ENCODE results near the gene GABARAPL1.

Gene GABARAPL1

GRCh38 chr12:10212739-10213131, at the start of gene GABARAPL1:
Gene GABARAPL1, plus strand, starts transcription at chr12:10212877. Its CDS starts 253 bp downstream, at chr12:10213130.
- no peaks in the 10 kb centered on the region for H3K27me3 ChIP-seq (ENCODE audit: control insufficient read depth in 5 of 5, insufficient read depth in 4 of 5, low read length in 5 of 5)
- peaks cover 0 to 2% (median 0%) of the 10 kb centered on the region in 5 donors for H3K36me3 ChIP-seq (ENCODE audit: control insufficient read depth in 5 of 5, insufficient read depth in 5 of 5, low read length in 5 of 5)
- peak within 1 kb of the TSS; percentile 99 for H3K27ac ChIP-seq (ENCODE audit: low read depth, low read length)
- H3K4me3 ChIP-seq (ENCODE audit: low read depth in 1 of 5, low read length in 5 of 5), result peak within 1 kb of the TSS; percentile 77 to 99 (median 98)
- H3K4me1 ChIP-seq (ENCODE audit: control insufficient read depth in 5 of 5, insufficient read depth in 5 of 5, low read length in 5 of 5), result peaks cover 0 to 28% (median 19%) of the 10 kb centered on the region in 5 donors
- H3K9ac ChIP-seq (ENCODE audit: low read length in 5 of 5), result peak within 1 kb of the TSS; percentile 91 to 99 (median 96)
- H3K9me3 ChIP-seq (ENCODE audit: control insufficient read depth in 5 of 5, low read length in 5 of 5), result no peaks in the 10 kb centered on the region

- Histone ChIP-seq H3K9ac (ENCODE audit: low read length in 5 of 5) (no peak overlapping the region), H3K27me3 (ENCODE audit: control insufficient read depth in 5 of 5, insufficient read depth in 4 of 5, low read length in 5 of 5) (no peaks in the 10 kb centered on the region), H3K9me3 (ENCODE audit: control insufficient read depth in 5 of 5, low read length in 5 of 5) (no peaks in the 10 kb centered on the region), H3K4me3 (ENCODE audit: low read depth in 1 of 5, low read length in 5 of 5) (no peak overlapping the region), H3K36me3 (ENCODE audit: control insufficient read depth in 5 of 5, insufficient read depth in 5 of 5, low read length in 5 of 5) (no peaks in the 10 kb centered on the region), H3K4me1 (ENCODE audit: control insufficient read depth in 5 of 5, insufficient read depth in 5 of 5, low read length in 5 of 5) (peaks cover 0 to 18% (median 3%) of the 10 kb centered on the region in 5 donors), H3K27ac (ENCODE audit: low read depth, low read length) (no peak overlapping the region)
Observed at GRCh38 chr12:10163084-10163483, 49.6 kb upstream of the GABARAPL1 start.

GRCh38 chr12:10165421-10165820, 47.3 kb upstream of the GABARAPL1 start:
- H3K36me3 ChIP-seq (ENCODE audit: control insufficient read depth in 5 of 5, insufficient read depth in 5 of 5, low read length in 5 of 5), result no peaks in the 10 kb centered on the region
- H3K27ac ChIP-seq (ENCODE audit: low read depth, low read length), result no peak overlapping the region
- H3K9ac ChIP-seq (ENCODE audit: low read length in 5 of 5), result no peak overlapping the region
- H3K4me1 ChIP-seq (ENCODE audit: control insufficient read depth in 5 of 5, insufficient read depth in 5 of 5, low read length in 5 of 5), result peaks cover 0 to 18% (median 3%) of the 10 kb centered on the region in 5 donors
- H3K4me3 ChIP-seq (ENCODE audit: low read depth in 1 of 5, low read length in 5 of 5), result no peak overlapping the region
- no peaks in the 10 kb centered on the region for H3K9me3 ChIP-seq (ENCODE audit: control insufficient read depth in 5 of 5, low read length in 5 of 5)
- no peaks in the 10 kb centered on the region for H3K27me3 ChIP-seq (ENCODE audit: control insufficient read depth in 5 of 5, insufficient read depth in 4 of 5, low read length in 5 of 5)

- Histone ChIP-seq H3K4me1 (ENCODE audit: control insufficient read depth in 5 of 5, insufficient read depth in 5 of 5, low read length in 5 of 5) (peaks cover 0 to 14% (median 3%) of the 10 kb centered on the region in 5 donors), H3K9ac (ENCODE audit: low read length in 5 of 5) (no peak overlapping the region), H3K9me3 (ENCODE audit: control insufficient read depth in 5 of 5, low read length in 5 of 5) (no peaks in the 10 kb centered on the region), H3K36me3 (ENCODE audit: control insufficient read depth in 5 of 5, insufficient read depth in 5 of 5, low read length in 5 of 5) (no peaks in the 10 kb centered on the region), H3K27ac (ENCODE audit: low read depth, low read length) (no peak overlapping the region), H3K27me3 (ENCODE audit: control insufficient read depth in 5 of 5, insufficient read depth in 4 of 5, low read length in 5 of 5) (no peaks in the 10 kb centered on the region), H3K4me3 (ENCODE audit: low read depth in 1 of 5, low read length in 5 of 5) (no peak overlapping the region)
Observed at GRCh38 chr12:10167599-10167998, 45.1 kb upstream of the GABARAPL1 start.

- Histone ChIP-seq H3K9ac (ENCODE audit: low read length in 5 of 5) (no peak overlapping the region), H3K9me3 (ENCODE audit: control insufficient read depth in 5 of 5, low read length in 5 of 5) (no peaks in the 10 kb centered on the region), H3K27me3 (ENCODE audit: control insufficient read depth in 5 of 5, insufficient read depth in 4 of 5, low read length in 5 of 5) (no peaks in the 10 kb centered on the region), H3K4me3 (ENCODE audit: low read depth in 1 of 5, low read length in 5 of 5) (no peak overlapping the region), H3K27ac (ENCODE audit: low read depth, low read length) (no peak overlapping the region), H3K4me1 (ENCODE audit: control insufficient read depth in 5 of 5, insufficient read depth in 5 of 5, low read length in 5 of 5) (peaks cover 0 to 14% (median 3%) of the 10 kb centered on the region in 5 donors), H3K36me3 (ENCODE audit: control insufficient read depth in 5 of 5, insufficient read depth in 5 of 5, low read length in 5 of 5) (no peaks in the 10 kb centered on the region)
Observed at GRCh38 chr12:10169104-10169503, 43.6 kb upstream of the GABARAPL1 start.

GRCh38 chr12:10170216-10170615, 42.5 kb upstream of the GABARAPL1 start:
- Histone ChIP-seq H3K36me3 (ENCODE audit: control insufficient read depth in 5 of 5, insufficient read depth in 5 of 5, low read length in 5 of 5) (no peaks in the 10 kb centered on the region), H3K27ac (ENCODE audit: low read depth, low read length) (no peak overlapping the region), H3K9ac (ENCODE audit: low read length in 5 of 5) (no peak overlapping the region), H3K4me3 (ENCODE audit: low read depth in 1 of 5, low read length in 5 of 5) (no peak overlapping the region), H3K27me3 (ENCODE audit: control insufficient read depth in 5 of 5, insufficient read depth in 4 of 5, low read length in 5 of 5) (no peaks in the 10 kb centered on the region), H3K9me3 (ENCODE audit: control insufficient read depth in 5 of 5, low read length in 5 of 5) (no peaks in the 10 kb centered on the region), H3K4me1 (ENCODE audit: control insufficient read depth in 5 of 5, insufficient read depth in 5 of 5, low read length in 5 of 5) (peaks cover 0 to 14% (median 3%) of the 10 kb centered on the region in 5 donors)

- H3K9ac ChIP-seq (ENCODE audit: low read length in 5 of 5), result no peak within 1 kb of the TSS
- H3K27ac ChIP-seq (ENCODE audit: low read depth, low read length), result no peak within 1 kb of the TSS
- H3K36me3 ChIP-seq (ENCODE audit: control insufficient read depth in 5 of 5, insufficient read depth in 5 of 5, low read length in 5 of 5), result no peaks in the 10 kb centered on the region
- H3K4me3 ChIP-seq (ENCODE audit: low read depth in 1 of 5, low read length in 5 of 5), result no peak within 1 kb of the TSS
- H3K4me1 ChIP-seq (ENCODE audit: control insufficient read depth in 5 of 5, insufficient read depth in 5 of 5, low read length in 5 of 5), result peaks cover 0 to 9% (median 2%) of the 10 kb centered on the region in 5 donors
- no peaks in the 10 kb centered on the region for H3K27me3 ChIP-seq (ENCODE audit: control insufficient read depth in 5 of 5, insufficient read depth in 4 of 5, low read length in 5 of 5)
- H3K9me3 ChIP-seq (ENCODE audit: control insufficient read depth in 5 of 5, low read length in 5 of 5), result no peaks in the 10 kb centered on the region
Observed at GRCh38 chr12:10171973-10172728, 40.5 kb upstream of the GABARAPL1 start, which contains the start of gene OLR1. Gene OLR1, minus strand, starts transcription at chr12:10172132. Its CDS starts 55 bp downstream, at chr12:10172077.

GRCh38 chr12:10174986-10175614, 37.6 kb upstream of the GABARAPL1 start:
- H3K4me3 ChIP-seq (ENCODE audit: low read depth in 1 of 5, low read length in 5 of 5), result no peak overlapping the region
- no peaks in the 10 kb centered on the region for H3K9me3 ChIP-seq (ENCODE audit: control insufficient read depth in 5 of 5, low read length in 5 of 5)
- H3K27me3 ChIP-seq (ENCODE audit: control insufficient read depth in 5 of 5, insufficient read depth in 4 of 5, low read length in 5 of 5), result no peaks in the 10 kb centered on the region
- no peak overlapping the region for H3K9ac ChIP-seq (ENCODE audit: low read length in 5 of 5)
- no peak overlapping the region for H3K27ac ChIP-seq (ENCODE audit: low read depth, low read length)
- no peaks in the 10 kb centered on the region for H3K36me3 ChIP-seq (ENCODE audit: control insufficient read depth in 5 of 5, insufficient read depth in 5 of 5, low read length in 5 of 5)
- no peaks in the 10 kb centered on the region for H3K4me1 ChIP-seq (ENCODE audit: control insufficient read depth in 5 of 5, insufficient read depth in 5 of 5, low read length in 5 of 5)

GRCh38 chr12:10175846-10176636, 36.6 kb upstream of the GABARAPL1 start:
- no peaks in the 10 kb centered on the region for H3K4me1 ChIP-seq (ENCODE audit: control insufficient read depth in 5 of 5, insufficient read depth in 5 of 5, low read length in 5 of 5)
- H3K4me3 ChIP-seq (ENCODE audit: low read depth in 1 of 5, low read length in 5 of 5), result no peak overlapping the region
- H3K27me3 ChIP-seq (ENCODE audit: control insufficient read depth in 5 of 5, insufficient read depth in 4 of 5, low read length in 5 of 5), result no peaks in the 10 kb centered on the region
- H3K9me3 ChIP-seq (ENCODE audit: control insufficient read depth in 5 of 5, low read length in 5 of 5), result no peaks in the 10 kb centered on the region
- H3K9ac ChIP-seq (ENCODE audit: low read length in 5 of 5), result no peak overlapping the region
- no peaks in the 10 kb centered on the region for H3K36me3 ChIP-seq (ENCODE audit: control insufficient read depth in 5 of 5, insufficient read depth in 5 of 5, low read length in 5 of 5)
- no peak overlapping the region for H3K27ac ChIP-seq (ENCODE audit: low read depth, low read length)

Data from subcutaneous abdominal adipose tissue (tissue), 5 donors.